Loucy (cell line): ENCODE measurements around the gene SGPP1.
"Not testable (repeated sequence)": the region's sequence is repeated elsewhere in the genome, so short reads cannot be mapped to it uniquely, and the experiment has no call there.

Experiments
- H2AFZ ChIP-seq: fragments of 200-600 bp; sonication (generic); 2 replicates; pipeline ENCODE4 v1.6.0; 2016; ENCODE audit warnings: antibody characterized with exemption, mild to moderate bottlenecking, low read length, moderate library complexity
- H3F3A ChIP-seq: fragments of 200-600 bp; 2 replicates; pipeline ENCODE4 v1.6.0; 2016; ENCODE audit warnings: antibody characterized with exemption, low read depth, mild to moderate bottlenecking
- H3K27me3 ChIP-seq: fragments of 200-600 bp; sonication (generic); 2 replicates; pipeline ENCODE4 v1.6.1; 2014; ENCODE audit warnings: low read length, mild to moderate bottlenecking; ENCODE audit not compliant: insufficient read depth, poor library complexity, severe bottlenecking
- H3K36me3 ChIP-seq: fragments of 200-600 bp; sonication (generic); 2 replicates; pipeline ENCODE4 v1.6.1; 2016; ENCODE audit warnings: low read length; ENCODE audit not compliant: insufficient read depth
- H3K4me1 ChIP-seq: fragments of 200-600 bp; sonication (generic); 2 replicates; pipeline ENCODE4 v1.5.1; 2014; ENCODE audit warnings: low read length, mild to moderate bottlenecking; ENCODE audit not compliant: insufficient read depth, poor library complexity, severe bottlenecking
- H3K4me2 ChIP-seq: fragments of 200-600 bp; sonication (generic); 2 replicates; pipeline ENCODE4 v1.6.0; 2014; ENCODE audit warnings: antibody characterized with exemption, low read length, low read depth, mild to moderate bottlenecking; ENCODE audit not compliant: poor library complexity, severe bottlenecking
- H3K4me3 ChIP-seq: fragments of 200-600 bp; sonication (generic); 2 replicates; pipeline ENCODE4 v1.5.1; 2014; ENCODE audit warnings: low read length, mild to moderate bottlenecking, mixed read lengths; ENCODE audit not compliant: poor library complexity, severe bottlenecking
- H3K79me2 ChIP-seq: fragments of 200-600 bp; sonication (generic); 2 replicates; pipeline ENCODE4 v1.6.1; 2014; ENCODE audit warnings: low read length; ENCODE audit not compliant: insufficient read depth
- H3K9ac ChIP-seq: fragments of 200-600 bp; sonication (generic); 2 replicates; pipeline ENCODE4 v1.6.0; 2014; ENCODE audit warnings: mild to moderate bottlenecking, low read depth, low read length, moderate library complexity; ENCODE audit not compliant: poor library complexity, severe bottlenecking
- H3K9me2 ChIP-seq: fragments of 200-600 bp; sonication (generic); replicated peaks from 2 replicates; pipeline ENCODE4 v1.6.1; 2016; ENCODE audit warnings: low read depth, low read length, mixed read lengths
- H3K9me3 ChIP-seq: fragments of 200-600 bp; sonication (generic); 2 replicates; pipeline ENCODE4 v1.6.1; 2014; ENCODE audit warnings: mild to moderate bottlenecking, antibody characterized with exemption, low read length, low read depth; ENCODE audit not compliant: insufficient read depth
- H4K20me1 ChIP-seq: fragments of 200-600 bp; sonication (generic); 2 replicates; pipeline ENCODE4 v1.6.0; 2014; ENCODE audit warnings: antibody characterized with exemption, low read length, mild to moderate bottlenecking; ENCODE audit not compliant: insufficient read depth, poor library complexity, severe bottlenecking
- CTCF ChIP-seq: fragments of 200-600 bp; sonication (generic); conservative IDR thresholded peaks from 2 replicates; pipeline ENCODE4 v1.5.1; 2014; ENCODE audit warnings: mild to moderate bottlenecking, antibody characterized with exemption, low read length
- EZH2phosphoT487 ChIP-seq: fragments of 200-600 bp; IDR thresholded peaks from 2 replicates; pipeline ENCODE4 v1.6.1; 2018; ENCODE audit warnings: antibody characterized with exemption, mild to moderate bottlenecking, moderate library complexity, borderline replicate concordance

SGPP1 gene

GRCh38 chr14:63707216-63707615 lies 20.6 kb downstream of the SGPP1 start:
- H3K36me3 ChIP-seq, result no peaks in the 10 kb centered on the region
- TF ChIP-seq EZH2phosphoT487 (no peak), CTCF (no peak)
- no peak overlapping the region for H2AFZ ChIP-seq
- H3K4me2 ChIP-seq, result no peak overlapping the region
- H3K4me3 ChIP-seq, result no peak overlapping the region
- peaks cover 18% of the 10 kb centered on the region; the same call in 1 of the 2 replicates for H3K79me2 ChIP-seq
- no peak overlapping the region for H3K9ac ChIP-seq
- no peaks in the 10 kb centered on the region for H3F3A ChIP-seq
- no peaks in the 10 kb centered on the region for H4K20me1 ChIP-seq
- no peaks in the 10 kb centered on the region for H3K9me2 ChIP-seq
- H3K4me1 ChIP-seq, result peaks cover 14% of the 10 kb centered on the region
- no peaks in the 10 kb centered on the region for H3K27me3 ChIP-seq
- no peaks in the 10 kb centered on the region for H3K9me3 ChIP-seq

GRCh38 chr14:63705561-63706070 lies 22.2 kb downstream of the SGPP1 start:
- peaks cover 18% of the 10 kb centered on the region; the same call in 1 of the 2 replicates for H3K79me2 ChIP-seq
- H4K20me1 ChIP-seq, result no peaks in the 10 kb centered on the region
- H3K9ac ChIP-seq, result no peak overlapping the region
- no peak overlapping the region for H3K4me2 ChIP-seq
- no peaks in the 10 kb centered on the region for H3K27me3 ChIP-seq
- H3K4me1 ChIP-seq, result peaks cover 27% of the 10 kb centered on the region
- H3K9me3 ChIP-seq, result no peaks in the 10 kb centered on the region
- H3K9me2 ChIP-seq, result no peaks in the 10 kb centered on the region
- no peaks in the 10 kb centered on the region for H3F3A ChIP-seq
- no peak overlapping the region for H2AFZ ChIP-seq
- TF ChIP-seq EZH2phosphoT487 (no peak), CTCF (no peak)
- H3K4me3 ChIP-seq, result no peak overlapping the region
- no peaks in the 10 kb centered on the region for H3K36me3 ChIP-seq

GRCh38 chr14:63702530-63702929 lies 25.3 kb downstream of the SGPP1 start:
- H3F3A ChIP-seq, H3K9ac ChIP-seq, H2AFZ ChIP-seq, H3K9me3 ChIP-seq, H4K20me1 ChIP-seq, H3K36me3 ChIP-seq, H3K27me3 ChIP-seq, H3K4me3 ChIP-seq, H3K9me2 ChIP-seq: not testable (repeated sequence)
- H3K4me2 ChIP-seq, result peak overlapping the region; percentile 13
- H3K79me2 ChIP-seq, result peaks cover 18% of the 10 kb centered on the region
- H3K4me1 ChIP-seq, result peaks cover 14% of the 10 kb centered on the region

- H3K4me2 ChIP-seq, result peak overlapping the region; percentile 13
- no peaks in the 10 kb centered on the region for H3K9me2 ChIP-seq
- no peaks in the 10 kb centered on the region for H3F3A ChIP-seq
- no peak overlapping the region for H3K9ac ChIP-seq
- no peaks in the 10 kb centered on the region for H3K27me3 ChIP-seq
- H3K36me3 ChIP-seq, result 0 out of 2 replicates have a peak, but pooled peaks cover 9% of the 10 kb centered on the region
- no peak overlapping the region for H3K4me3 ChIP-seq
- H4K20me1 ChIP-seq, result no peaks in the 10 kb centered on the region
- no peak overlapping the region for H2AFZ ChIP-seq
- TF ChIP-seq CTCF, result no peak
- no peak for TF ChIP-seq EZH2phosphoT487
- peaks cover 18% of the 10 kb centered on the region for H3K79me2 ChIP-seq
- no peaks in the 10 kb centered on the region for H3K9me3 ChIP-seq
- H3K4me1 ChIP-seq, result peaks cover 14% of the 10 kb centered on the region
Measured at GRCh38 chr14:63701606-63702299, 26.1 kb downstream of the SGPP1 start.
